HG03108 (cell line): ENCODE results near the gene WDR73.

Experiments
- ATAC-seq: cut with Tn5 transposase; IDR thresholded peaks from one replicate; pipeline ENCODE4 v1.9.1; 2021; ENCODE audit warnings: moderate library complexity; ENCODE audit not compliant: unreplicated experiment

WDR73 gene

GRCh38 chr15:84621358-84621979, 32.6 kb downstream of the WDR73 start:
- ATAC-seq, result no peak

DNA sequence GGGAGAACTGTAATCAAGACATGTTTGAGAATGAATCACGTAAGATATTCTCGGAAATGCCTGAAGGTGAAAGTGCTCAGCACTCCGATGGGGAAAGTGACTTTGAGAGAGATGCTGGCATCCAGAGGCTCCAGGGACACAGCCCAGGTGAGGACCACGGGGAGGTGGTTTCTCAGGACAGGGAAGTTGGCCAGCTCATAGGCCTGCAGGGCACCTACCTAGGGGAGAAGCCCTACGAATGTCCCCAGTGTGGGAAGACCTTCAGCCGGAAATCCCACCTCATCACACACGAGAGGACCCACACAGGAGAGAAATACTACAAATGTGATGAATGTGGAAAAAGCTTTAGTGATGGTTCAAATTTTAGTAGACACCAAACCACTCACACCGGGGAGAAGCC, 33.5 kb downstream of the WDR73 start:
- ATAC-seq, result no peak

GRCh38 chr15:84616235-84616634, 37.8 kb downstream of the WDR73 start:
- ATAC-seq, result no peak

- no peak for ATAC-seq
These were observed 42.5 kb downstream of the WDR73 start for GRCh38 chr15:84611631-84612030.

DNA sequence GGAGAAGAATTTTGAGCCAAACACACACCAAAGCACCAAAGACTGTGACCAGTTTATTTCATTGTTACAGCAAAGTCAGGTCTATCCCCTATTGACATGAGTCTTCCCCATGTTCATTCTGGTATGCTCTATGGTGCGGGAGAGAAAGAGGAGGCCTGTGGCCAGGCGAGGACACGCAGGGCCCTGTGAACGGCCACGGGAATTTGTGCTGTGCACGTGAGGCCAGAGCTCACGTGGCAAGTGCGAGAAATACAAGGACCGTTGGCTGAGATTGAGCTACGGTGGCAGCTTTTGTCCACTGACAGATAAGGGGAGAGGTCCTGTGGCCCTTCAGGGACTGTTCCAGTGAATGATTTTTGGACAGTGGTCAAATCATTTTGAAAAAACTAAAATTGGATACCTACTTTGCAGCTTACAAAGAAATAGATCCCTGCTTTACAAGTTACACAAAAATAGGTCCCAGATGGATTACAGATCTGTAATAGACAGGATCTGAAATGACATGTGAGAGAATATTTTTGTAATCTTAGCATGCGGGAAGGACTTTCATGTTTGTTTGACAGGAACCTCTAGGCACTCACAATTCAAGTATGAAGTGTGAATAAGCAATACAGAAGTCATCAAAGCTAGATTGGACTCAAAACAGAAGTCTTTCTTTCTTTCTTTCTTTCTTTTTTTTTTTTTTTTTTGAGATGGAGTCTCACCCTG, 44.1 kb downstream of the WDR73 start:
- ATAC-seq, result no peak

DNA sequence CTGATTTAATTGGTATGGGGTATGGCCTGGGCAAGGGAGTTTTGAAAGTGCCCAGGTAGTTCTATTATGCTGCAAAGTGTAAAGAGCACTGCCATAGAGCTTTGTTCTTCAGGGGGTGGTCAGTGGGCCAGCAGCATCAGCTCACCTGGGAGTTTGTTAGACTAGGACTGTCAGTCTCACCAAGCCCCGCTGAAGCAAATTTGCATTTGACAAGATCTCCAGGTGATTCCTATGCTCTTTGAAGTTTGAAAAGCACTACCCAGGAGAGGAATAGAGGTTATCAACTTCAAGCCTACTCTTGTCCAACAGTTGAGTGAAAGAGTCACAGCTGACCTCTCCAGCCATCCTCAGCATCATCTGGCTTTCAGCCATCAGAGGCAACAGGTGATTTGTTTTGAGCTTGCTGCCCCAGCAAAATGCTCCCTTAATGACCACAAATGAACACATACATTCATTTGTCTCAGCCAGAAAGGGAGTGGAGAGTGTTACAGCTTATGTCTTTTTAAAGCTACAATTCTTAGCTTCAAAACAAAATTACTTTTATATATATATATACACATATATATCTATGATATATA, 45.3 kb downstream of the WDR73 start:
- ATAC-seq, result no peak

DNA sequence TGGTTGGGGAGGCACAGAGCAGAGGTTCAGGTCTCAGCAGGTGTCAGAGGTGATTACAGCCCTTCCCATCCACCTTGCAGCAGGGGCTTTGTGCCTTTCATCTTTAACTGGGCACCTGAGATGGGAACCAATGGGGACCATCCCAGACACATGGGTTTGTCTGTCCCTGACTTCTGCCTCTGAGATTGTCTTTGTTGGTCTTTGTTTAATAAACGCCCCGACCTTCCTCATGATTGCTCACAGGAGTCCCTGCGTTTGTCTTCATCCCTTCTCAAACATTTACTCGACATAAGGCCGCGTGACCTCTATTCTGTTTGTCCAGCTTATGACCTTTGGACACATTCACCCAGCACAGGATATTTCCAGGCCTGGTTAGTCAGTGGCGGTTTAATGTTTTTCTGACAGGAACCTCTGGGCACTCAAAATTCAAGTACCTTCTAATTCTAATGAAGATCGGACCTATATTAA, 47.4 kb downstream of the WDR73 start:
- ATAC-seq, result no peak

DNA sequence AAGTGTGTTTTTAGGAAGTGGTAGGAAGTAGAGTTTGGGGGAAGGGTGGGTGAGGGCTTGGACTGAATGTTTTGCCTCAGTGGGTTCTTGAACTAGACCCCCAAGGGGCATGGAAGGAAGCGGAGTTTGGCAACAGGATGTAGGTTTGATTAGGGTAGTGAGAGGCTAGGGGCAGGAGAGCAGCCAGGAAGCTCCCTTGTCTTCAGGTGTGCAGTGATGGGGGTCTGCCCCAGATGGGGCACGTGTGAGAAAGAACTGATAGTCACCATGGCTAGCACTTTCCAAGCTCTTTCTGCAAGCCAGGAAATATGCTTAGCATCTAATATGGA, 48.6 kb downstream of the WDR73 start:
- no peak for ATAC-seq

DNA sequence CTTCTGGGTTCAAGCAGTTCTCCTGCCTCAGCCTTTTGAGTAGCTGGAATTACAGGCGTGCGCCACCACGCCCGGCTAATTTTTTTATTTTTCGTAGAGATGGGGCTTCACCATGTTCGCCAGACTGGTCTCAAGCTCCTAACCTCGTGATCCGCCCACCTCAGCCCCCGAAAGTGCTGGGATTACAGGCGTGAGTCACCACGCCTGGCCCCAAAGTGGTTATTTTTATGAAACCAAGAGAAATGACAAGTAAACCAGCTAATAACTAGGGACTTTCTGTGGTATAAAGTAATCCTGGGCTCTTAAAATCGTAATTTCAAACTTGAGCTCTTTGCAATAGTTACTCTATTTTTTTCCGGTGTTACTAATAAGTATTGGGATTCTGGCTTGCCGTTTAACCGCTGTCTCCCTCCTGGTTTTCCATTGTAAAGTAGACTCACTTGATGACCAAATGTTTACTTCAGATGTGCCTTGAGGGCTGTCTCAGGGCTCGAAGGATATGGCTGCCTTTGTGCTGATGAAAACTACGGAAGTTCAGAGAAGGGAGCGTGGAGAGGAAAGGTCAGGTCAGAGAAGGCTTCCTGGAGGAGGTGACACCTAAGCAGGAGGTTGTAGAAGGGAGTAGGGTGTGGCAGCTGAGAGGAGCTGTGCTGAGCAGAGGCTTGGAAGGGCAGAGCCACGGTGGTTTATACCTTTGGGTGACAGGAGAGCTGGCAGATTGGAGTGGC, 49.1 kb downstream of the WDR73 start:
- ATAC-seq, result no peak

- ATAC-seq, result no peak
These were observed 50.3 kb downstream of the WDR73 start for GRCh38 chr15:84603630-84604379.

DNA sequence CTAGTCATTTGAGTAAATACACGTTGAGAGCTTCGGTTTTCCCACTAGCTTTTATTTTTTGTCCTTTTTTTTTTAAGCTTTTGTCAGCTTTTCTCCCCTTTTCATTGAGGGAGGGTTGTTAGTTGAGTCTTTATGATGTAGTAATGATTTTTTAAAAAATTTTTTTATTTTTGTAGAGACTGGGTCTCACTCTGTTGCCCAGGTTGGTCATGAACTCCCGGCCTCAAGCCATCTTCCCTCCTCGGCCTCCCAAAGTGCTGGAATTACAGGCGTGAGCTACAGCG, 52.6 kb downstream of the WDR73 start:
- ATAC-seq, result no peak

DNA sequence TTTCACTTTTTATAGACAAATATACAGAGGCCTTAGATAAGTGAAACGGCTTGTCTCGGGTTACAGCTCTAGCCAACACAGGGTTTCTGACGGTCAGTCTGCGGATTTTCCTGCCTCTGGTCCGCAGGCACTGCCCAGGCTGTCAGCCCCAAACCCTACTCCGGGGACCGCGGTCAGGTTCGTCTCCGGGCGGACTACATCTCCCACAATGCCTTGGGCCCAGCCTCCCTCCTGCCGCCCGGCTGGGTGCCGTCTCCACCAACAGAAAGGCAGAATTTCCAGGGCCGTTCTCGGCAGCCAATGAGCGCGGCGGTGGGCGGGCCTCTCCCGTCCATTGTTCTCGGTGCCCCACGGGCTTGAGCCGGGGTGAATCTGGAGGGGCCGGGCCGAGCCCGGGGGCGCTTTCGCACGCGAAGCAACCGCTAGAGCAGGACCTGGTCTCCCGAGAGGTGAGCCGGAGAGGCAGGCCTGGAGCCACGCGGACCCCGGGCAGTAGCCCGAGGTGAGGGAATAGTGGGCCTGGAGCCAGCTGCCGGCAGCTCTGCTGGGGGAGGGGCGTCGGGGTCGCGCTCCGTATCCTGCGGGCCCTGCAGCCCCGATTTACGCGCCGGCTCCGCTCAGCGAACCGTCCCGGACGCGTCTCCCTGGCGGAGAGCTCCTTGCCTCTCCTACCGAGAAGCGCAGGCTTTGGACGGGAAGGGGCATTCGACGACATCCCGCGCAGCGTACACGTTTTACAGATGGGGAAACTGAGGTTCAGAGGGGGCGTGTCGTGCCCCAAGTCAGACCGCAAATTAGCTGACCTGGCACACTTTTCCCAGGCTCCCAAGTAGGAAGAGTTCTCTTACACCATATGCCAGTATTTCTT, 53.2 kb downstream of the WDR73 start, which contains the start of gene ZSCAN2:
ZSCAN2 (plus strand) TSS at position 323 of the 868 bp plus-strand sequence. CDS start 2,919 bp downstream, outside the sequence.
- peak; percentile 92 for ATAC-seq

GRCh38 chr15:84600331-84600686, 53.8 kb downstream of the WDR73 start:
- ATAC-seq, result no peak

DNA sequence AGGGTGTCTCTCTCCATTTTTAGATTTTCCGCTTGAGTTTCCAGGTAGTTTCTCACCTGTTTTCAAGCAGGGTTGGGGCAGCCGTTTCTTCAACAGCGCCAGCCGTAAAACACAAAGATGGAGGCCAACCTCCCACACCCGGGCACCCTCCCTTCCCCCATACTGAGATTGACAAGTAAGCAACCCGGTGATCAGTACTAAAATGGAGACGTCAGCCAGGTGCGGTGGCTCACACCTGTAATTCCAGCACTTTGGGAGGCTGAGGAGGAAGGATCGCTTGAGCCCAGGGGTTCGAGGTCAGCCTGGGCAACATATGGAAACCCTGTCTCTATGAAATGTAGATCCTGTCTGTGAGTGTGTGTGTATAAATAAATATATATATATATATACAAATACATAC, 54.2 kb downstream of the WDR73 start:
- ATAC-seq, result no peak

DNA sequence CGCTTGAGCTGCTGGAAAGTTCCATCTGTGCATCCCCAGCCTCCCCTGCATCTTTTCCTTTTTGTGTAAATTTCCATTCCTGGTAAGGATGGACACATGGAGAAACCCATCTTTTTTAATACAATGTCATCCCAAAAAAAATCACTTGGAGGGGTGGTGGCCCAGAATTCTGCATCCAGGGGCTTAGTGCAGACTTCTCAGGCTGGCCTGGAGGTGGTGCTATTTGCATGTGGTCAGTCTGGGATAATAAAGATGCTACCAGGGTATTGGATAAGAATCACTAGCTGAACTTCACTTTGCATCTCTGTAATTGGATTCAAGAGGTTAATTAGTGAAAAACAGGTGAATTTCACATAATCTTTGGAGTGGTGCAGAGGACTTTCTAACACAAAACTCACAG, 55.1 kb downstream of the WDR73 start:
- ATAC-seq, result no peak

- ATAC-seq, result peak; percentile 33
These were observed 55.8 kb downstream of the WDR73 start for GRCh38 chr15:84598250-84598649.

DNA sequence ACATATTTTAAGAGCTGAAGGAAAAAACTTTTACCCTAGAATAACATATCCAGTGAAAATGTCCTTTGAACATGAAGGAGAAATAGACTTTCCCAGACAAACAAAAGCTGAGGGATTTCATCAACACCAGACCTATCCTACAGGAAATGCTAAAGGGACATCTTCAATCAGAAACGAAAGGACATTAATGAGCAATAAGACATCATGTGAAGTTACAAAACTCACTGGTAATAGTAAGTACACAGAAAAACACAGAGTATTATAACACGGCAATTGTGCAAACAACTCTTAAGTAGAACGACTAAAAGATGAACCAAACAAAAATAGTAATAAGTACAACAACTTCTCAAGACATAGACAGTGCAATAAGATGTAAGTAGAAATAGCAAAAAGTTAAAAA, 56.8 kb downstream of the WDR73 start:
- no peak for ATAC-seq

- no peak for ATAC-seq
These were observed 58.4 kb downstream of the WDR73 start for GRCh38 chr15:84595660-84596059.

- ATAC-seq, result no peak
These were observed 59.3 kb downstream of the WDR73 start for GRCh38 chr15:84594617-84595290.

DNA sequence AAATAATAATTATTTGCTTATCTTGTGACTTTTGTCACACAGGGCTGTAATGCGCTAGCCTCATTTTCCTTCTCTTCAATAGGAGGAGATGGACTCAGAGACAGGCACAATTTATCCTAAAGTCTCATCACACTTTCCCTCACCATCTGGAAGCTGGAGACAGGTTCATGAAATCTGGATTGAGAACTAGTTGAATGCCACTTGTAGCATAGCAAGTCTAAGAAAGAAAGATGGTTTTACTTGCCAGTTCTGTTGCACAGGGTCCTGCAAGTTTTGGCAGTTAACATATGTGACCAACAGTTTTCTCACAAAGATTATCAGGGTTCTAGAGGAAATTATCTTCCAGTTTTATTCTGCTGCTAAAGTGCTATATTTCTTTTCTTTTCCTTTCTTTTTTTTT, 62.3 kb downstream of the WDR73 start:
- ATAC-seq, result no peak
